Left renal cortex interstitium (tissue), 4 donors: ENCODE results near the gene EMD. TPM values are rescaled to one million over a fixed set of nuclear protein-coding genes. Genes with fewer than 3 reads are reported as not detected.
"Not testable (repeated sequence)": the region's sequence is repeated elsewhere in the genome, so short reads cannot be mapped to it uniquely, and the experiment has no call there.

Experiments used
- DNase-seq, 4 donors: peaks; one replicate each; pipeline ENCODE4 v3.0.0-alpha.2; 2013; ENCODE audit warnings: low read depth in 4 of 4, low spot score in 2 of 4, missing footprints in 1 of 4
- polyA plus RNA-seq, 4 donors: library from polyadenylated mRNA; unstranded; fragments of 120-200 nt; gene quantifications; one replicate each; pipeline ENCODE4 v1.2.1, GENCODE V29; 2013; ENCODE audit not compliant: insufficient read length in 4 of 4

EMD gene
- polyA plus RNA-seq, 4 donors: 63.4 to 76.3 (median 74.9) TPM

- no peak for DNase-seq
These were observed 8.6 kb upstream of the EMD start for GRCh38 chrX:154370300-154371016.

GRCh38 chrX:154371017-154371788 is 7.9 kb upstream of the EMD start:
- peak in 1 of 4 donors; percentile 75 for DNase-seq

- no peak for DNase-seq
These were observed 7.2 kb upstream of the EMD start for GRCh38 chrX:154371789-154372300.

- no peak for DNase-seq
These were observed 6.5 kb upstream of the EMD start for GRCh38 chrX:154372612-154373022.

GRCh38 chrX:154373340-154374306 is 5.5 kb upstream of the EMD start:
- peak in 1 of 4 donors; percentile 61 for DNase-seq

GRCh38 chrX:154374313-154375155 is 4.6 kb upstream of the EMD start, which contains the start of gene FLNA:
TSS of gene FLNA (minus strand) at chrX:154374634. CDS start at chrX:154371245, 3,389 bp downstream.
- no peak for DNase-seq

- DNase-seq: no peak
These were observed 4.0 kb upstream of the EMD start for GRCh38 chrX:154375156-154375504.

GRCh38 chrX:154376774-154377173 is 2.3 kb upstream of the EMD start:
- DNase-seq: no peak

GRCh38 chrX:154378059-154378798 is 866 bp upstream of the EMD start:
- no peak for DNase-seq

- DNase-seq: no peak
These were observed 465 bp downstream of the EMD start for GRCh38 chrX:154379569-154379951.

GRCh38 chrX:154380153-154380552 is 1.1 kb downstream of the EMD start:
- DNase-seq: no peak

GRCh38 chrX:154380787-154381186 is 1.7 kb downstream of the EMD start:
- no peak for DNase-seq

- no peak for DNase-seq
These were observed 2.2 kb downstream of the EMD start for GRCh38 chrX:154381271-154381670.

GRCh38 chrX:154382483-154383069 is 3.5 kb downstream of the EMD start:
- DNase-seq: no peak

GRCh38 chrX:154383359-154384283 is 4.5 kb downstream of the EMD start:
- DNase-seq: no peak

- no peak for DNase-seq
These were observed 5.3 kb downstream of the EMD start for GRCh38 chrX:154384284-154384892.

GRCh38 chrX:154388094-154388493 is 9.0 kb downstream of the EMD start:
- not testable (repeated sequence) for DNase-seq
